Spleen (tissue), 11 donors: ENCODE results near the gene TMEM147. TPM values are rescaled to one million over a fixed set of nuclear protein-coding genes. Genes with fewer than 3 reads are reported as not detected.
"Not testable (repeated sequence)": the region's sequence is repeated elsewhere in the genome, so short reads cannot be mapped to it uniquely, and the experiment has no call there.

Experiments
- DNase-seq: peaks from one replicate; pipeline ENCODE4 v3.0.0-alpha.2; 2020
- H3K27ac ChIP-seq, 8 donors: fragments of 200-600 bp; sonication (generic) in 7 of 8; 1 replicate in 4 of 8; 2 replicates in 4 of 8; pipeline versions ENCODE4 v1.5.0 to v1.8.0; 2016 to 2021; ENCODE audit warnings: inconsistent platforms in 4 of 8, mild to moderate bottlenecking in 4 of 8, moderate library complexity in 1 of 8
- H3K27me3 ChIP-seq, 7 donors: fragments of 200-600 bp; sonication (generic) in 6 of 7; replicated peaks in 1 of 7; 1 replicate in 4 of 7; 2 replicates in 3 of 7; pipeline versions ENCODE4 v1.5.0 to v1.8.0; 2016 to 2021; ENCODE audit warnings: inconsistent platforms in 3 of 7, mild to moderate bottlenecking in 1 of 7
- H3K36me3 ChIP-seq, 6 donors: fragments of 200-600 bp; sonication (generic) in 5 of 6; 1 replicate in 4 of 6; 2 replicates in 2 of 6; pipeline versions ENCODE4 v1.5.0 to v1.8.0; 2016 to 2021; ENCODE audit warnings: inconsistent platforms in 2 of 6
- H3K4me1 ChIP-seq, 6 donors: fragments of 200-600 bp; sonication (generic) in 5 of 6; 1 replicate in 3 of 6; 2 replicates in 3 of 6; pipeline versions ENCODE4 v1.5.0 to v1.8.0; 2016 to 2021; ENCODE audit warnings: inconsistent platforms in 3 of 6
- H3K4me3 ChIP-seq, 8 donors: fragments of 200-600 bp; sonication (generic) in 7 of 8; 1 replicate in 4 of 8; 2 replicates in 4 of 8; pipeline versions ENCODE4 v1.5.0 to v1.8.0; 2016 to 2021; ENCODE audit warnings: inconsistent platforms in 4 of 8, mild to moderate bottlenecking in 4 of 8, moderate library complexity in 2 of 8
- H3K9me3 ChIP-seq, 8 donors: fragments of 200-600 bp; sonication (generic) in 7 of 8; 1 replicate in 4 of 8; 2 replicates in 4 of 8; pipeline versions ENCODE4 v1.5.0 to v1.8.0; 2016 to 2021; ENCODE audit warnings: inconsistent platforms in 4 of 8
- POLR2A ChIP-seq, 3 donors: fragments of 450-650 bp; IDR thresholded peaks; one replicate each; pipeline ENCODE4 v1.5.1; 2017; ENCODE audit warnings: antibody characterized with exemption in 3 of 3, mild to moderate bottlenecking in 1 of 3
- POLR2AphosphoS5 ChIP-seq, 3 donors: sonication (generic); formaldehyde crosslinking; IDR thresholded peaks; one replicate each; pipeline ENCODE4 v1.5.1; 2017; ENCODE audit warnings: antibody characterized with exemption in 3 of 3
- WGBS, 5 donors: extraction: QIAGEN DNeasy Blood & Tissue Kit in 3 of 5; methylation state at CpG; one replicate each; pipeline versions ENCODE4 v1.1.5 to v1.1.7; 2013 to 2018; 5-methylcytosine and 5-hydroxymethylcytosine counted together
- intact Hi-C: fragments of 100-400 bp; cut with DNase I; formaldehyde crosslinking; loops from one replicate; pipeline ENCODE4 v1.15.0; 2023; ENCODE audit warnings: low total_unique reads
- polyA plus RNA-seq, 3 donors: library from polyadenylated mRNA; stranded (reverse); fragments of 200-250 nt; gene quantifications; one replicate each; pipeline ENCODE4 v1.2.1, GENCODE V29; 2013
- total RNA-seq, 7 donors: library from RNA; depleted of rRNA in 3 of 7; stranded (reverse); fragments of >200 nt in 3 of 7; fragmentation: NEBNext Ultra II Directional in 4 of 7; extraction: Animal tissue kit (Norgen Biotek cat#: 25700) in 4 of 7; gene quantifications; one replicate each; pipeline versions ENCODE4 v1.1.0 to v1.2.1, GENCODE V29; 2016 to 2021
- TF ChIP-seq, protein P1 (sequence below), 11 experiments: fragments of 200-600 bp in 7 of 11; fragments of 450-650 bp in 4 of 11; sonication (generic) in 4 of 11; IDR thresholded peaks in 8 of 11; conservative IDR thresholded peaks in 3 of 11; 1 replicate in 7 of 11; 2 replicates in 4 of 11; pipeline versions ENCODE4 v1.4.0 to v1.8.0; 2016 to 2021; ENCODE audit warnings: antibody characterized with exemption in 11 of 11, inconsistent platforms in 4 of 11, mild to moderate bottlenecking in 1 of 11
- donor health status: healthy with polysubstance abuse.
- donor health status: DM: no; HTN: no; CAD: no; lungs with moderate emphysema.
- donor health status: DM: no; HTN: no; CAD: no.
- donor health status: Bipolar disorder and iron deficiency.
- donor health status: healthy.
- donor health status: DM: no; HTN: no; CAD: no.
- donor health status: DM: yes; HTN: yes; CAD: no.

Gene TMEM147
- total and polyA plus RNA-seq, 10 donors = 47.6 to 88.7 (median 56.3) TPM

- Histone ChIP-seq H3K4me1 (peaks cover 0 to 4% (median 0%) of the 10 kb centered on the region in 6 donors), H3K4me3 (no peak overlapping the region), H3K9me3 (peaks cover 0 to 2% (median 0%) of the 10 kb centered on the region in 8 donors), H3K27me3 (peaks cover 0 to 43% (median 4%) of the 10 kb centered on the region in 7 donors), H3K27ac (no peak overlapping the region), H3K36me3 (no peaks in the 10 kb centered on the region)
- DNase-seq = no peak
- no peak for TF ChIP-seq POLR2A (IDR thresholded peaks at IDR 0.05)
- TF ChIP-seq, protein P1, sequence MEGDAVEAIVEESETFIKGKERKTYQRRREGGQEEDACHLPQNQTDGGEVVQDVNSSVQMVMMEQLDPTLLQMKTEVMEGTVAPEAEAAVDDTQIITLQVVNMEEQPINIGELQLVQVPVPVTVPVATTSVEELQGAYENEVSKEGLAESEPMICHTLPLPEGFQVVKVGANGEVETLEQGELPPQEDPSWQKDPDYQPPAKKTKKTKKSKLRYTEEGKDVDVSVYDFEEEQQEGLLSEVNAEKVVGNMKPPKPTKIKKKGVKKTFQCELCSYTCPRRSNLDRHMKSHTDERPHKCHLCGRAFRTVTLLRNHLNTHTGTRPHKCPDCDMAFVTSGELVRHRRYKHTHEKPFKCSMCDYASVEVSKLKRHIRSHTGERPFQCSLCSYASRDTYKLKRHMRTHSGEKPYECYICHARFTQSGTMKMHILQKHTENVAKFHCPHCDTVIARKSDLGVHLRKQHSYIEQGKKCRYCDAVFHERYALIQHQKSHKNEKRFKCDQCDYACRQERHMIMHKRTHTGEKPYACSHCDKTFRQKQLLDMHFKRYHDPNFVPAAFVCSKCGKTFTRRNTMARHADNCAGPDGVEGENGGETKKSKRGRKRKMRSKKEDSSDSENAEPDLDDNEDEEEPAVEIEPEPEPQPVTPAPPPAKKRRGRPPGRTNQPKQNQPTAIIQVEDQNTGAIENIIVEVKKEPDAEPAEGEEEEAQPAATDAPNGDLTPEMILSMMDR (IDR thresholded peaks at IDR 0.05 in 8 of 11, conservative IDR thresholded peaks at IDR 0.05 in 3 of 11) = no peak
- no peak for TF ChIP-seq POLR2AphosphoS5 (IDR thresholded peaks at IDR 0.05)
- 75 to 90% (median 84%) methylated on average over 3 of the region's 3 CpGs for WGBS, 5 donors
- intact Hi-C loops = no loop called here
Observed at GRCh38 chr19:35590875-35591274, 45.4 kb downstream of the TMEM147 start.

DNA sequence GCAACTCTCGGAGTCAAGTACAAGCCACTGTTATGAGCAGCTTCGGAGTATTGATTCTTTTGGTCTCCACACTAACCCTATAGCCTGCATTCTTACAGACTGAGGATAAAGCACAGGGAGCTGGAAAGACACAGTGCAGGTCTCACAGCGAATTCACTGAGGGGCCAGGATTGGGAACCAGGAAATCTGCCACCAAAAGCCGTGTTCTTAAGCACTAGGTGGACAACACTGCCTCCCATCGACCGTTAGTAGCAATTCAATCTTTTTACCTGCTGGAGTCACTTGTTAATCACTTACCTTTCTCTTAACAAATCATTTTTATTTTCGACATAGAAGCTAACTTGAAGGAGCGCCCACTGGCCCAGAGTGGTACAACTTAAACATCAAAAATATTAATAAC, 46.8 kb downstream of the TMEM147 start:
- TF ChIP-seq, protein P1 (IDR thresholded peaks at IDR 0.05 in 8 of 11, conservative IDR thresholded peaks at IDR 0.05 in 3 of 11) = peak in 8 of 11 experiments; percentile 25 to 51 (median 40)
- no peak for TF ChIP-seq POLR2AphosphoS5 (IDR thresholded peaks at IDR 0.05)
- no peak for DNase-seq
- intact Hi-C loops = no loop called here

GRCh38 chr19:35595026-35595425, 49.6 kb downstream of the TMEM147 start:
- H3K27ac ChIP-seq, H3K4me3 ChIP-seq, H3K36me3 ChIP-seq, H3K4me1 ChIP-seq, intact Hi-C loops, H3K9me3 ChIP-seq, DNase-seq: not testable (repeated sequence)
- 70 to 87% (median 77%) methylated on average over 3 of the region's 3 CpGs for WGBS, 5 donors
- H3K27me3 ChIP-seq = peaks cover 0 to 35% (median 0%) of the 10 kb centered on the region in 7 donors

More for the DNA sequence above, 46.8 kb downstream of the TMEM147 start:
- H3K4me1 ChIP-seq = peaks cover 0 to 4% (median 0%) of the 10 kb centered on the region in 6 donors
- H3K27ac ChIP-seq = no peak overlapping the region
- no peaks in the 10 kb centered on the region for H3K9me3 ChIP-seq
- H3K27me3 ChIP-seq = peaks cover 0 to 32% (median 0%) of the 10 kb centered on the region in 7 donors
- no peaks in the 10 kb centered on the region for H3K36me3 ChIP-seq
- 25 to 32% (median 28%) methylated on average over 8 of the region's 8 CpGs for WGBS, 5 donors
- H3K4me3 ChIP-seq = no peak overlapping the region

- DNase-seq = no peak
- Histone ChIP-seq H3K36me3 (no peaks in the 10 kb centered on the region), H3K27me3 (peaks cover 0 to 35% (median 0%) of the 10 kb centered on the region in 7 donors), H3K9me3 (no peaks in the 10 kb centered on the region), H3K4me3 (no peak overlapping the region), H3K27ac (no peak overlapping the region), H3K4me1 (peaks cover 0 to 4% (median 0%) of the 10 kb centered on the region in 6 donors)
- intact Hi-C loops = no loop called here
- TF ChIP-seq, protein P1 (IDR thresholded peaks at IDR 0.05 in 8 of 11, conservative IDR thresholded peaks at IDR 0.05 in 3 of 11) = no peak
- WGBS, 5 donors = 92 to 100% (median 95%) methylated on average over 1 of the region's 1 CpG
Observed at GRCh38 chr19:35595928-35596327, 50.5 kb downstream of the TMEM147 start.
